ENCODE data around the gene RTN4RL2.

DNA sequence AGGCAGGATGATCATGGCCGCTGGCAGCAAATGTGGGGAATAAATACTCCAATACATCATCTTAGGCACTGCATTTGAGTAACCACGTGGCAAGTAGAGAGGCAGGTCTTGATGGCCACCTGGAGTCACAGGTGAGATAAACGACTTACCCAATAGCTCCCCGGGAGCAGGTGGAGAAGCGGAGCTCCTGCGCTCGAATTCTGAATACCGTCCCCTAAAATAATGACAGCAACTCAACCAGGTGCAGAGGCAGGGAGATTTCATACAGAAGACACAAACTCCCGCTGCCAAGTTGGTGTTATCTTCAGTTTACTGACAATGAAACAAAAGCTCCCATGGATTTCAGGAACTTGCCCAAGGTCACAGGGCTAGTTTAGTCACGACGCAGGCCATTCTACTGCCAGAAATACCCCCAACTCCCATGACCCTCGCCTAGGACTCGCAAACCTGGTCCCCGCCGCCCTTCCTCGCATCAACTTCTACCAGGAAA, 33.8 kb upstream of the RTN4RL2 start:
- TF ChIP-seq CTCF (conservative IDR thresholded peaks at IDR 0.05) (no peak), ZFX (IDR thresholded peaks at IDR 0.05) (no peak)
